Adrenal gland (tissue), 12 donors: Measurements from ENCODE around the gene UBE2M. TPM values are rescaled to one million over a fixed set of nuclear protein-coding genes. Genes with fewer than 3 reads are reported as not detected.

Experiments used
- DNase-seq, 7 donors: peaks; one replicate each; pipeline ENCODE4 v3.0.0-alpha.2; 2019 to 2020
- H3K27ac ChIP-seq, 5 donors: fragments of 200-600 bp; sonication (generic) in 4 of 5; 1 replicate in 3 of 5; 2 replicates in 2 of 5; pipeline versions ENCODE4 v1.5.1 to v1.8.0; 2016 to 2020; ENCODE audit warnings: mild to moderate bottlenecking in 1 of 5
- H3K27me3 ChIP-seq: fragments of 200-600 bp; 2 replicates; pipeline ENCODE4 v1.8.0; 2021
- H3K36me3 ChIP-seq, 2 donors: fragments of 200-600 bp; replicated peaks in 1 of 2; 1 replicate in 1 of 2; 2 replicates in 1 of 2; pipeline versions ENCODE4 v1.5.1 to v1.8.0; 2018 to 2022
- H3K4me1 ChIP-seq, 2 donors: fragments of 200-600 bp; replicated peaks in 1 of 2; 1 replicate in 1 of 2; 2 replicates in 1 of 2; pipeline versions ENCODE4 v1.5.1 to v1.8.0; 2018 to 2021
- H3K4me3 ChIP-seq, 4 donors: fragments of 200-600 bp; sonication (generic) in 3 of 4; one replicate each; pipeline ENCODE4 v1.5.1; 2016 to 2018
- H3K9me3 ChIP-seq, 3 donors: fragments of 200-600 bp; sonication (generic) in 1 of 3; replicated peaks in 1 of 3; 1 replicate in 2 of 3; 2 replicates in 1 of 3; pipeline versions ENCODE4 v1.5.1 to v1.8.0; 2016 to 2021
- CTCF ChIP-seq, 6 experiments: fragments of 450-650 bp in 4 of 6; fragments of 200-600 bp in 2 of 6; sonication (generic) in 1 of 6; IDR thresholded peaks; 1 replicate in 5 of 6; 2 replicates in 1 of 6; pipeline versions ENCODE4 v1.5.1 to v1.8.0; 2016 to 2021; ENCODE audit warnings: antibody characterized with exemption in 6 of 6, mild to moderate bottlenecking in 2 of 6, moderate library complexity in 1 of 6
- POLR2A ChIP-seq, 2 donors: fragments of 450-650 bp; IDR thresholded peaks; one replicate each; pipeline ENCODE4 v1.6.1; 2017; ENCODE audit warnings: antibody characterized with exemption in 2 of 2, mild to moderate bottlenecking in 2 of 2, moderate library complexity in 1 of 2
- WGBS, 4 donors: extraction: QIAGEN DNeasy Blood & Tissue Kit in 2 of 4; methylation state at CpG; one replicate each; pipeline versions ENCODE4 v1.1.5 to v1.1.7; 2013 to 2017; 5-methylcytosine and 5-hydroxymethylcytosine counted together
- intact Hi-C, 2 donors: fragments of 100-400 bp; cut with DNase I; formaldehyde crosslinking; loops; one replicate each; pipeline versions ENCODE4 v1.14.1 to v1.15.0; 2022 to 2023
- polyA plus RNA-seq, 3 donors: library from polyadenylated mRNA; stranded (reverse); fragments of 200-250 nt in 2 of 3; fragments of 350-450 nt in 1 of 3; fragmentation: Illumina TruSeq in 1 of 3; extraction: RNeasy Lipid Tissue Mini Kit (QIAGEN cat#74804) in 1 of 3; gene quantifications; one replicate each; pipeline ENCODE4 v1.2.3, GENCODE V29; 2013 to 2014
- total RNA-seq, 9 donors: library from RNA; depleted of rRNA in 4 of 9; stranded (reverse); fragments of >200 nt in 4 of 9; fragments of 120-200 nt in 1 of 9; fragmentation: NEBNext Ultra II Directional in 1 of 9; extraction: Animal tissue kit (Norgen Biotek cat#: 25700) in 1 of 9; gene quantifications; one replicate each; pipeline versions ENCODE4 v1.1.0 to v1.2.4, GENCODE V29; 2013 to 2023
- donor health status: healthy with polysubstance abuse.
- donor health status: Bipolar disorder and iron deficiency.
- donor health status: DM: yes; HTN: yes; CAD: no.
- donor health status: DM: no; HTN: no; CAD: no.
- donor health status: DM: no; HTN: no; CAD: no.
- donor health status: DM: yes; HTN: yes; CAD: no.

UBE2M gene
- total and polyA plus RNA-seq, 12 donors = 19.9 to 193 (median 66.4) TPM

GRCh38 chr19:58536852-58537798 is 21.3 kb downstream of the UBE2M start:
- Histone ChIP-seq H3K4me3 (no peak overlapping the region), H3K4me1 (no peaks in the 10 kb centered on the region), H3K36me3 (no peaks in the 10 kb centered on the region), H3K27me3 (no peaks in the 10 kb centered on the region), H3K9me3 (no peaks in the 10 kb centered on the region), H3K27ac (no peak overlapping the region)
- 83 to 92% (median 87%) methylated on average over 6 to 8 of the region's 8 CpGs for WGBS, 4 donors
- no peak for TF ChIP-seq POLR2A (IDR thresholded peaks at IDR 0.05)
- no peak for TF ChIP-seq CTCF (IDR thresholded peaks at IDR 0.05)
- no peak for DNase-seq
- intact Hi-C loops = no loop called here

GRCh38 chr19:58535857-58536256 is 22.6 kb downstream of the UBE2M start:
- H3K27ac ChIP-seq = no peak overlapping the region
- no peaks in the 10 kb centered on the region for H3K36me3 ChIP-seq
- DNase-seq = no peak
- H3K4me3 ChIP-seq = no peak overlapping the region
- 75 to 97% (median 88%) methylated on average over 3 of the region's 3 CpGs for WGBS, 4 donors
- no peak for TF ChIP-seq POLR2A (IDR thresholded peaks at IDR 0.05)
- no peak for TF ChIP-seq CTCF (IDR thresholded peaks at IDR 0.05)
- no peaks in the 10 kb centered on the region for H3K27me3 ChIP-seq
- intact Hi-C loops = no loop called here
- H3K4me1 ChIP-seq = no peaks in the 10 kb centered on the region
- H3K9me3 ChIP-seq = no peaks in the 10 kb centered on the region

- H3K9me3 ChIP-seq = no peaks in the 10 kb centered on the region
- no peaks in the 10 kb centered on the region for H3K36me3 ChIP-seq
- DNase-seq = no peak
- no peaks in the 10 kb centered on the region for H3K27me3 ChIP-seq
- TF ChIP-seq CTCF (IDR thresholded peaks at IDR 0.05) (no peak), POLR2A (IDR thresholded peaks at IDR 0.05) (no peak)
- intact Hi-C loops = no loop called here
- H3K4me3 ChIP-seq = no peak overlapping the region
- no peak overlapping the region for H3K27ac ChIP-seq
- 65 to 70% (median 69%) methylated on average over 10 of the region's 10 CpGs for WGBS, 4 donors
- no peaks in the 10 kb centered on the region for H3K4me1 ChIP-seq
Observed at GRCh38 chr19:58531034-58531840, 27.2 kb downstream of the UBE2M start.

GRCh38 chr19:58529405-58529804 is 29.0 kb downstream of the UBE2M start:
- no peak for DNase-seq
- no peak overlapping the region for H3K27ac ChIP-seq
- no peaks in the 10 kb centered on the region for H3K36me3 ChIP-seq
- H3K4me3 ChIP-seq = no peak overlapping the region
- H3K4me1 ChIP-seq = no peaks in the 10 kb centered on the region
- no peaks in the 10 kb centered on the region for H3K27me3 ChIP-seq
- H3K9me3 ChIP-seq = no peaks in the 10 kb centered on the region
- TF ChIP-seq CTCF (IDR thresholded peaks at IDR 0.05) (no peak), POLR2A (IDR thresholded peaks at IDR 0.05) (no peak)
- intact Hi-C loops = no loop called here
- 66 to 70% (median 68%) methylated on average over 3 of the region's 3 CpGs for WGBS, 4 donors
